HepG2 (cell line): ENCODE measurements around the gene DMPK. TPM values are rescaled to one million over a fixed set of nuclear protein-coding genes. Genes with fewer than 3 reads are reported as not detected.

Source experiments
- ETV6 ChIP-seq: sonication (generic); formaldehyde crosslinking; conservative IDR thresholded peaks from 2 replicates; pipeline ENCODE4 v1.4.0; 2020; ENCODE audit warnings: missing genetic modification reagents
- KIAA2018 ChIP-seq: sonication (generic); formaldehyde crosslinking; IDR thresholded peaks from 2 replicates; pipeline ENCODE4 v1.5.0; 2020; ENCODE audit warnings: mild to moderate bottlenecking, missing genetic modification reagents, borderline replicate concordance
- KMT2A ChIP-seq: sonication (generic); formaldehyde crosslinking; IDR thresholded peaks from 2 replicates; pipeline ENCODE4 v1.4.0; 2020; ENCODE audit warnings: missing genetic modification reagents
- NFATC3 ChIP-seq: sonication (generic); formaldehyde crosslinking; IDR thresholded peaks from 2 replicates; pipeline ENCODE4 v1.5.1; 2020; ENCODE audit warnings: mild to moderate bottlenecking, missing genetic modification reagents
- NR2F1 ChIP-seq, 2 experiments: fragments of 450-650 bp in 1 of 2; formaldehyde crosslinking in 1 of 2; IDR thresholded peaks; 2 replicates each; pipeline versions ENCODE4 v1.5.0 to v1.6.1; 2016 to 2020; ENCODE audit warnings: mild to moderate bottlenecking in 1 of 2, missing compliant biosample characterization in 1 of 2, missing genetic modification reagents in 1 of 2, moderate library complexity in 1 of 2
- POLR2AphosphoS5 ChIP-seq: IDR thresholded peaks from 2 replicates; pipeline ENCODE4 v1.6.1; 2012; ENCODE audit warnings: low read depth, low read length
- SP140L ChIP-seq: sonication (generic); formaldehyde crosslinking; IDR thresholded peaks from 2 replicates; pipeline ENCODE4 v1.4.0; 2020; ENCODE audit warnings: missing genetic modification reagents, borderline replicate concordance
- SRY ChIP-seq: sonication (generic); formaldehyde crosslinking; IDR thresholded peaks from 2 replicates; pipeline ENCODE4 v1.8.0; 2022; ENCODE audit warnings: mild to moderate bottlenecking, missing genetic modification reagents
- TBL1XR1 ChIP-seq: fragments of 150-350 bp; IDR thresholded peaks from 2 replicates; pipeline ENCODE4 v1.6.1; 2014; ENCODE audit warnings: borderline replicate concordance, low read length; ENCODE audit not compliant: partially characterized antibody
- ZNF10 ChIP-seq: sonication (generic); formaldehyde crosslinking; IDR thresholded peaks from 2 replicates; pipeline ENCODE4 v1.4.0; 2020; ENCODE audit warnings: mild to moderate bottlenecking, low read depth, missing genetic modification reagents, borderline replicate concordance
- ZNF12 ChIP-seq: sonication (generic); formaldehyde crosslinking; IDR thresholded peaks from 2 replicates; pipeline ENCODE4 v1.5.0; 2020; ENCODE audit warnings: missing genetic modification reagents
- ZNF329 ChIP-seq: sonication (generic); formaldehyde crosslinking; IDR thresholded peaks from 2 replicates; pipeline ENCODE4 v1.9.0; 2021; ENCODE audit warnings: low read depth, mild to moderate bottlenecking, missing genetic modification reagents
- ZNF484 ChIP-seq: sonication (generic); formaldehyde crosslinking; IDR thresholded peaks from 2 replicates; pipeline ENCODE4 v1.5.1; 2020; ENCODE audit warnings: mild to moderate bottlenecking, low read depth, missing genetic modification reagents, borderline replicate concordance
- ZNF550 ChIP-seq: sonication (generic); formaldehyde crosslinking; IDR thresholded peaks from 2 replicates; pipeline ENCODE4 v1.4.0; 2020; ENCODE audit warnings: mild to moderate bottlenecking, missing genetic modification reagents, borderline replicate concordance
- polyA plus RNA-seq, 8 experiments: library from polyadenylated mRNA; depleted of rRNA in 3 of 8; stranded (reverse) in 7 of 8; unstranded in 1 of 8; fragments of >200 nt; fragmentation: Illumina TruSeq in 4 of 8; extraction: Trizol in 4 of 8; gene quantifications; 2 replicates each; pipeline versions ENCODE4 v1.2.1 to v1.2.3, GENCODE V29; 2011 to 2016; ENCODE audit warnings: low read depth in 4 of 8, missing spikeins in 1 of 8, mixed read lengths in 1 of 8; ENCODE audit not compliant: insufficient read depth in 1 of 8
- total RNA-seq, 5 experiments: library from RNA; depleted of rRNA; stranded (reverse); fragments of >200 nt; fragmentation: Illumina TruSeq; extraction: Trizol; gene quantifications; 2 replicates each; pipeline ENCODE4 v1.2.3, GENCODE V29; 2016; ENCODE audit warnings: low read depth in 1 of 5
- TF ChIP-seq, protein P1 (sequence below): sonication (generic); formaldehyde crosslinking; IDR thresholded peaks from 2 replicates; pipeline ENCODE4 v1.4.0; 2020; ENCODE audit warnings: mild to moderate bottlenecking, missing genetic modification reagents
- TF ChIP-seq, protein P2 (sequence below): fragments of 450-650 bp; IDR thresholded peaks from 2 replicates; pipeline ENCODE4 v1.6.1; 2017

DMPK gene
- total and polyA plus RNA-seq, 2 of the 13 experiments (the other 11 are each of a cell fraction or from before 2014, with no cell fraction given): 5.3 to 8.8 TPM

- no peak for TF ChIP-seq TBL1XR1
- no peak for TF ChIP-seq ZNF10
- TF ChIP-seq ETV6 (CRISPR knock-in tag): no peak; the same call in 1 of the 2 replicates
- TF ChIP-seq POLR2AphosphoS5: peak; percentile 52
- peak; percentile 67; the same call in 1 of the 2 replicates for TF ChIP-seq KIAA2018
- peak; percentile 87; the same call in 1 of the 2 replicates for TF ChIP-seq NFATC3 (CRISPR knock-in tag)
- TF ChIP-seq NR2F1 (CRISPR knock-in tag; IDR thresholded peaks at IDR 0.05): no peak
- 0 out of 2 replicates have a peak, but pooled peaks have one; percentile 41 for TF ChIP-seq ZNF12 (CRISPR knock-in tag)
- TF ChIP-seq ZNF329 (CRISPR knock-in tag): 0 out of 2 replicates have a peak, but pooled peaks have one; percentile 40
- TF ChIP-seq, protein P1, sequence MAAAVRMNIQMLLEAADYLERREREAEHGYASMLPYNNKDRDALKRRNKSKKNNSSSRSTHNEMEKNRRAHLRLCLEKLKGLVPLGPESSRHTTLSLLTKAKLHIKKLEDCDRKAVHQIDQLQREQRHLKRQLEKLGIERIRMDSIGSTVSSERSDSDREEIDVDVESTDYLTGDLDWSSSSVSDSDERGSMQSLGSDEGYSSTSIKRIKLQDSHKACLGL (CRISPR knock-in tag): peak; percentile 86
- TF ChIP-seq, protein P2, sequence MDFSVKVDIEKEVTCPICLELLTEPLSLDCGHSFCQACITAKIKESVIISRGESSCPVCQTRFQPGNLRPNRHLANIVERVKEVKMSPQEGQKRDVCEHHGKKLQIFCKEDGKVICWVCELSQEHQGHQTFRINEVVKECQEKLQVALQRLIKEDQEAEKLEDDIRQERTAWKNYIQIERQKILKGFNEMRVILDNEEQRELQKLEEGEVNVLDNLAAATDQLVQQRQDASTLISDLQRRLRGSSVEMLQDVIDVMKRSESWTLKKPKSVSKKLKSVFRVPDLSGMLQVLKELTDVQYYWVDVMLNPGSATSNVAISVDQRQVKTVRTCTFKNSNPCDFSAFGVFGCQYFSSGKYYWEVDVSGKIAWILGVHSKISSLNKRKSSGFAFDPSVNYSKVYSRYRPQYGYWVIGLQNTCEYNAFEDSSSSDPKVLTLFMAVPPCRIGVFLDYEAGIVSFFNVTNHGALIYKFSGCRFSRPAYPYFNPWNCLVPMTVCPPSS: no peak
- no peak for TF ChIP-seq ZNF484 (CRISPR knock-in tag)
- no peak for TF ChIP-seq SP140L (CRISPR knock-in tag)
- TF ChIP-seq SRY (CRISPR knock-in tag): peak; percentile 93; the same call in 1 of the 2 replicates
- TF ChIP-seq ZNF550 (CRISPR knock-in tag): no peak
- no peak for TF ChIP-seq KMT2A (CRISPR knock-in tag)
Observed at GRCh38 chr19:45770192-45771101, 11.8 kb downstream of the DMPK start (continued).
